HCT116 (cell line): ENCODE data around the gene NUP155. TPM values are rescaled to one million over a fixed set of nuclear protein-coding genes. Genes with fewer than 3 reads are reported as not detected.

Experiments
- ATAC-seq: fragments of 200-7000 bp; cut with Tn5 transposase; 2 replicates; pipeline ENCODE4 v1.9.1; 2020; ENCODE audit warnings: mild to moderate bottlenecking, moderate library complexity
- BruUV-seq: library from RNA; stranded (reverse); fragments of 400-500 nt; replicated peaks from 2 replicates; lab custom pipeline; 2021; lab: Mats Ljungman, UMichigan
- CTCF ChIA-PET: fragments of 300-600 bp; sonication (Branson Sonifier 250); formaldehyde crosslinking; loops from one replicate; lab custom pipeline; 2021; ENCODE audit warnings: antibody characterized with exemption; lab: Charles Lee
- POLR2A ChIA-PET: fragments of 300-600, 350-600 bp; sonication (Branson Sonifier 250); formaldehyde crosslinking; loops from one replicate; lab custom pipeline; 2021; ENCODE audit warnings: antibody characterized with exemption; lab: Charles Lee
- RAD21 ChIA-PET, 2 experiments: fragments of 300-600 bp; sonication (Branson Sonifier 250); formaldehyde crosslinking; loops; one replicate each; lab custom pipeline; 2023; ENCODE audit warnings: low total read pairs in 2 of 2; ENCODE audit not compliant: uncharacterized antibody in 2 of 2, unreplicated experiment in 2 of 2, low non-redundant PET in 1 of 2; lab: Charles Lee
- DNase-seq: peaks from one replicate; pipeline ENCODE4 v3.0.0-alpha.2; 2010; ENCODE audit warnings: low read depth, low spot score
- H2AFZ ChIP-seq: fragments of 200-600 bp; shearing (Covaris generic), sonication (generic); 2 replicates; pipeline ENCODE4 v1.6.1; 2017; ENCODE audit warnings: low read depth, mixed run types, mixed read lengths, antibody characterized with exemption, low read length; ENCODE audit not compliant: poor library complexity, severe bottlenecking
- H3K27ac ChIP-seq: 2 replicates; pipeline ENCODE4 v1.5.1; 2012; ENCODE audit warnings: low read depth, low read length
- H3K27me3 ChIP-seq: fragments of 200-600 bp; sonication (generic); 2 replicates; pipeline ENCODE4 v1.6.1; 2016; ENCODE audit warnings: mixed run types, low read length, mixed read lengths; ENCODE audit not compliant: insufficient read depth
- H3K36me3 ChIP-seq, 2 experiments: fragments of 200-500 bp in 1 of 2; fragments of 200-600 bp in 1 of 2; sonication (Bioruptor generic) in 1 of 2; sonication (generic) in 1 of 2; 2 replicates each; pipeline versions ENCODE4 v1.5.1 to v1.6.1; 2014 to 2016; ENCODE audit warnings: low read length in 2 of 2, inconsistent platforms in 1 of 2, mixed read lengths in 1 of 2, mixed run types in 1 of 2; ENCODE audit not compliant: insufficient read depth in 2 of 2, control insufficient read depth in 1 of 2
- H3K4me1 ChIP-seq, 2 experiments: fragments of 200-600 bp in 1 of 2; sonication (generic) in 1 of 2; 2 replicates each; pipeline versions ENCODE4 v1.5.1 to v1.6.1; 2012 to 2017; ENCODE audit warnings: low read length in 2 of 2, inconsistent platforms in 1 of 2, mild to moderate bottlenecking in 1 of 2, mixed read lengths in 1 of 2, mixed run types in 1 of 2, moderate library complexity in 1 of 2; ENCODE audit not compliant: insufficient read depth in 2 of 2, control insufficient read depth in 1 of 2
- H3K4me2 ChIP-seq: fragments of 200-600 bp; sonication (generic); 2 replicates; pipeline ENCODE4 v1.6.1; 2017; ENCODE audit warnings: mixed run types, low read length, mixed read lengths
- H3K4me3 ChIP-seq, 2 experiments: fragments of 200-600 bp in 1 of 2; sonication (generic) in 1 of 2; replicated peaks in 1 of 2; 2 replicates each; pipeline ENCODE4 v1.5.1; 2011 to 2016; ENCODE audit warnings: low read length in 2 of 2, control low read depth in 1 of 2, low read depth in 1 of 2, mild to moderate bottlenecking in 1 of 2, mixed read lengths in 1 of 2, mixed run types in 1 of 2
- H3K79me2 ChIP-seq: fragments of 200-600 bp; sonication (generic); 2 replicates; pipeline ENCODE4 v1.6.1; 2017; ENCODE audit warnings: mild to moderate bottlenecking, mixed run types, low read length, moderate library complexity, mixed read lengths; ENCODE audit not compliant: insufficient read depth
- H3K9ac ChIP-seq: fragments of 200-600 bp; sonication (generic); 2 replicates; pipeline ENCODE4 v1.6.1; 2016; ENCODE audit warnings: low read length, mixed read lengths
- H3K9me2 ChIP-seq: fragments of 200-600 bp; sonication (generic), shearing (Covaris generic); 2 replicates; pipeline ENCODE4 v1.6.1; 2017; ENCODE audit warnings: mixed run types, mild to moderate bottlenecking, moderate library complexity; ENCODE audit not compliant: insufficient read depth
- H3K9me3 ChIP-seq, 2 experiments: fragments of 200-500 bp in 1 of 2; fragments of 200-600 bp in 1 of 2; sonication (Bioruptor generic) in 1 of 2; sonication (generic) in 1 of 2; 2 replicates each; pipeline ENCODE4 v1.6.1; 2014 to 2017; ENCODE audit warnings: low read length in 2 of 2, mixed read lengths in 2 of 2, inconsistent platforms in 1 of 2, low read depth in 1 of 2, mild to moderate bottlenecking in 1 of 2, mixed run types in 1 of 2, moderate library complexity in 1 of 2; ENCODE audit not compliant: control insufficient read depth in 1 of 2, insufficient read depth in 1 of 2
- H4K20me1 ChIP-seq: fragments of 200-600 bp; sonication (generic), shearing (Covaris generic); 2 replicates; pipeline ENCODE4 v1.6.1; 2017; ENCODE audit warnings: mixed run types, mild to moderate bottlenecking, moderate library complexity; ENCODE audit not compliant: insufficient read depth
- ATF3 ChIP-seq: IDR thresholded peaks from 2 replicates; pipeline ENCODE4 v1.6.1; 2012
- CBX3 ChIP-seq: IDR thresholded peaks from 2 replicates; pipeline ENCODE4 v1.6.1; 2012; ENCODE audit warnings: low read depth
- EGR1 ChIP-seq: IDR thresholded peaks from 2 replicates; pipeline ENCODE4 v1.6.1; 2012; ENCODE audit warnings: low read depth
- ELF1 ChIP-seq: IDR thresholded peaks from 2 replicates; pipeline ENCODE4 v1.6.1; 2012; ENCODE audit warnings: low read depth, borderline replicate concordance
- EZH2 ChIP-seq: fragments of 200-600 bp; sonication (generic); IDR thresholded peaks from 2 replicates; pipeline ENCODE4 v1.6.1; 2017; ENCODE audit warnings: antibody characterized with exemption, mixed run types
- EZH2phosphoT487 ChIP-seq: fragments of 200-600 bp; IDR thresholded peaks from 2 replicates; pipeline ENCODE4 v1.6.1; 2018; ENCODE audit warnings: antibody characterized with exemption, borderline replicate concordance
- FOSL1 ChIP-seq: IDR thresholded peaks from 2 replicates; pipeline ENCODE4 v1.6.1; 2012; ENCODE audit warnings: low read depth
- JUND ChIP-seq: IDR thresholded peaks from 2 replicates; pipeline ENCODE4 v1.6.1; 2012
- POLR2A ChIP-seq: IDR thresholded peaks from 2 replicates; pipeline ENCODE4 v1.7.0; 2011; ENCODE audit warnings: borderline replicate concordance; ENCODE audit not compliant: insufficient read depth, insufficient read length; ENCODE audit errors: extremely low read depth
- POLR2AphosphoS5 ChIP-seq: IDR thresholded peaks from 2 replicates; pipeline ENCODE4 v1.6.1; 2011; ENCODE audit warnings: mild to moderate bottlenecking, low read depth, low read length, moderate library complexity
- SIN3A ChIP-seq: IDR thresholded peaks from 2 replicates; pipeline ENCODE4 v1.6.1; 2012; ENCODE audit warnings: low read depth
- SP1 ChIP-seq: IDR thresholded peaks from 2 replicates; pipeline ENCODE4 v1.6.1; 2012; ENCODE audit warnings: low read depth
- SRF ChIP-seq: IDR thresholded peaks from 2 replicates; pipeline ENCODE4 v1.6.1; 2012; ENCODE audit warnings: low read depth
- YY1 ChIP-seq: IDR thresholded peaks from 2 replicates; pipeline ENCODE4 v1.6.1; 2011; ENCODE audit warnings: low read length, low read depth, moderate library complexity, mild to moderate bottlenecking; ENCODE audit not compliant: insufficient replicate concordance; ENCODE audit errors: extremely low read depth
- ZBTB33 ChIP-seq: IDR thresholded peaks from 2 replicates; pipeline ENCODE4 v1.6.1; 2011; ENCODE audit warnings: mild to moderate bottlenecking, low read length, moderate library complexity; ENCODE audit not compliant: insufficient replicate concordance; ENCODE audit errors: extremely low read depth
- ZFX ChIP-seq: fragments of 450-650 bp; IDR thresholded peaks from 2 replicates; pipeline ENCODE4 v1.6.1; 2017
- ZNF274 ChIP-seq: fragments of 200-500 bp; sonication (Bioruptor generic); IDR thresholded peaks from 2 replicates; pipeline ENCODE4 v1.6.1; 2014; ENCODE audit warnings: mild to moderate bottlenecking, low read depth, low read length, inconsistent platforms
- intact Hi-C: fragments of 100-400 bp; cut with micrococcal nuclease; formaldehyde crosslinking; loops from 2 replicates; pipeline ENCODE4 v1.10.0; 2022
- total RNA-seq: library from RNA; stranded (reverse); gene quantifications from one replicate; pipeline ENCODE4 v1.2.1, GENCODE V29; 2021; ENCODE audit not compliant: unreplicated experiment
- TF ChIP-seq, protein P1 (sequence below): IDR thresholded peaks from 2 replicates; pipeline ENCODE4 v1.6.1; 2012; ENCODE audit warnings: low read depth

NUP155 gene
- total RNA-seq, 1 experiment from 2014 or later, result 80.9 TPM

DNA sequence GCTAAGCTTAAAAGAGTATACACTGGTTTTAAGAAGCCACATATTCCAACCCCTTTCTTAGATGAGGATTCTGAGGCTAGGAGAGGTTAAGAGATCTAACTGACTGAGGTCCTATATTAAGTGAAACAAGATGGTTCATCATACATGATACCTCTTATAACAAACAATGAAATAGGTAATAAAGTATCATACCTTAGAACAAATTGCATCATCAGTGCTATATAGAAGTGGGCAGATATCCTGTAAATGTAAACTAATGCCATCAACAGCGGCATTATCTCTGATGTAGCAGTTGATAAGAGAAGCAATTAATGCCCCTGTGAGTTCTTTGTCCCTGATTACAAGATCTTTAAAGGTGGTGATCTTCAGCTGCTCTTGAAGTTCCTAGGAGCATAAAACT is 60.5 kb downstream of the NUP155 start:
- Histone ChIP-seq H3K4me3 (no peak overlapping the region), H3K27ac (no peak overlapping the region), H3K9me2 (no peaks in the 10 kb centered on the region), H3K9me3 (no peaks in the 10 kb centered on the region), H3K27me3 (no peaks in the 10 kb centered on the region), H3K4me1 (no peaks in the 10 kb centered on the region), H3K79me2 (peaks cover 13% of the 10 kb centered on the region; the same call in 1 of the 2 replicates), H4K20me1 (no peaks in the 10 kb centered on the region; the same call in 1 of the 2 replicates), H2AFZ (no peak overlapping the region), H3K4me2 (no peak overlapping the region), H3K9ac (no peak overlapping the region), H3K36me3 (peaks cover 51 to 70% of the 10 kb centered on the region in 2 experiments)
- ATAC-seq (no peak), DNase-seq (no peak)
- BruUV-seq, result no TSS peak
- ChIA-PET RAD21 (no interaction called here), POLR2A (no interaction called here)
- intact Hi-C loops, result no loop called here
- TF ChIP-seq EZH2, result no peak
- TF ChIP-seq EGR1, result no peak
- TF ChIP-seq ZBTB33, result no peak
- no peak for TF ChIP-seq ZFX
- no peak for TF ChIP-seq ELF1
- no peak for TF ChIP-seq FOSL1
- TF ChIP-seq ZNF274, result no peak
- no peak for TF ChIP-seq ATF3
- TF ChIP-seq JUND, result no peak
- TF ChIP-seq, protein P1, sequence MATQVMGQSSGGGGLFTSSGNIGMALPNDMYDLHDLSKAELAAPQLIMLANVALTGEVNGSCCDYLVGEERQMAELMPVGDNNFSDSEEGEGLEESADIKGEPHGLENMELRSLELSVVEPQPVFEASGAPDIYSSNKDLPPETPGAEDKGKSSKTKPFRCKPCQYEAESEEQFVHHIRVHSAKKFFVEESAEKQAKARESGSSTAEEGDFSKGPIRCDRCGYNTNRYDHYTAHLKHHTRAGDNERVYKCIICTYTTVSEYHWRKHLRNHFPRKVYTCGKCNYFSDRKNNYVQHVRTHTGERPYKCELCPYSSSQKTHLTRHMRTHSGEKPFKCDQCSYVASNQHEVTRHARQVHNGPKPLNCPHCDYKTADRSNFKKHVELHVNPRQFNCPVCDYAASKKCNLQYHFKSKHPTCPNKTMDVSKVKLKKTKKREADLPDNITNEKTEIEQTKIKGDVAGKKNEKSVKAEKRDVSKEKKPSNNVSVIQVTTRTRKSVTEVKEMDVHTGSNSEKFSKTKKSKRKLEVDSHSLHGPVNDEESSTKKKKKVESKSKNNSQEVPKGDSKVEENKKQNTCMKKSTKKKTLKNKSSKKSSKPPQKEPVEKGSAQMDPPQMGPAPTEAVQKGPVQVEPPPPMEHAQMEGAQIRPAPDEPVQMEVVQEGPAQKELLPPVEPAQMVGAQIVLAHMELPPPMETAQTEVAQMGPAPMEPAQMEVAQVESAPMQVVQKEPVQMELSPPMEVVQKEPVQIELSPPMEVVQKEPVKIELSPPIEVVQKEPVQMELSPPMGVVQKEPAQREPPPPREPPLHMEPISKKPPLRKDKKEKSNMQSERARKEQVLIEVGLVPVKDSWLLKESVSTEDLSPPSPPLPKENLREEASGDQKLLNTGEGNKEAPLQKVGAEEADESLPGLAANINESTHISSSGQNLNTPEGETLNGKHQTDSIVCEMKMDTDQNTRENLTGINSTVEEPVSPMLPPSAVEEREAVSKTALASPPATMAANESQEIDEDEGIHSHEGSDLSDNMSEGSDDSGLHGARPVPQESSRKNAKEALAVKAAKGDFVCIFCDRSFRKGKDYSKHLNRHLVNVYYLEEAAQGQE, result no peak
- TF ChIP-seq EZH2phosphoT487, result no peak
- TF ChIP-seq SP1, result no peak
- TF ChIP-seq SIN3A, result no peak
- TF ChIP-seq SRF, result no peak
- TF ChIP-seq POLR2A, result no peak
- no peak for TF ChIP-seq CBX3
- no peak for TF ChIP-seq POLR2AphosphoS5
- no peak for TF ChIP-seq YY1
- TF ChIP-seq, all 23 proteins: peak for 0
- CTCF ChIA-PET, result no interaction called here
